Astrocyte of the cerebellum (primary cell): ENCODE data around the gene TMEM245.

Experiments used
- DNase-seq: peaks from one replicate; pipeline ENCODE4 v3.0.0-alpha.2; 2011; ENCODE audit warnings: low read depth
- H3K4me3 ChIP-seq: 2 replicates; pipeline ENCODE4 v1.5.1; 2011; ENCODE audit warnings: mild to moderate bottlenecking, low read depth, low read length, moderate library complexity
- CTCF ChIP-seq: IDR thresholded peaks from 2 replicates; pipeline ENCODE4 v1.5.1; 2012; ENCODE audit warnings: low read length, low read depth, moderate library complexity, mild to moderate bottlenecking; ENCODE audit errors: missing control alignments
- in situ Hi-C: cut with HindIII; loops from 2 replicates; pipeline ENCODE4 v1.10.0; 2017; ENCODE audit warnings: low sequenced_read_pairs

TMEM245 gene

GRCh38 chr9:109088221-109088620, 31.5 kb downstream of the TMEM245 start:
- H3K4me3 ChIP-seq = no peak overlapping the region
- no peak for TF ChIP-seq CTCF
- DNase-seq = no peak
- in situ Hi-C loops = no loop called here

- in situ Hi-C loops = no loop called here
- no peak overlapping the region for H3K4me3 ChIP-seq
- DNase-seq = no peak
- TF ChIP-seq CTCF = no peak
Measured at GRCh38 chr9:109087795-109088194, 32.0 kb downstream of the TMEM245 start.

- no peak for TF ChIP-seq CTCF
- in situ Hi-C loops = no loop called here
- H3K4me3 ChIP-seq = no peak overlapping the region
- DNase-seq = no peak
Measured at GRCh38 chr9:109086221-109086620, 33.5 kb downstream of the TMEM245 start.

GRCh38 chr9:109085510-109085909, 34.2 kb downstream of the TMEM245 start:
- in situ Hi-C loops = no loop called here
- no peak for TF ChIP-seq CTCF
- no peak overlapping the region for H3K4me3 ChIP-seq
- no peak for DNase-seq

- TF ChIP-seq CTCF = no peak
- in situ Hi-C loops = no loop called here
- no peak overlapping the region for H3K4me3 ChIP-seq
- DNase-seq = no peak
Measured at GRCh38 chr9:109083813-109084405, 35.8 kb downstream of the TMEM245 start.

- no peak for TF ChIP-seq CTCF
Measured at GRCh38 chr9:109083141-109083540, 36.6 kb downstream of the TMEM245 start.

More at GRCh38 chr9:109083141-109083540, 36.6 kb downstream of the TMEM245 start:
- H3K4me3 ChIP-seq = no peak overlapping the region
- in situ Hi-C loops = no loop called here
- no peak for DNase-seq
